HepG2 (cell line): ENCODE data around the gene TAS1R3. TPM values are rescaled to one million over a fixed set of nuclear protein-coding genes. Genes with fewer than 3 reads are reported as not detected.

Experiments
- AKAP8 ChIP-seq: sonication (generic); formaldehyde crosslinking; IDR thresholded peaks from 2 replicates; pipeline ENCODE4 v1.5.1; 2020; ENCODE audit warnings: mild to moderate bottlenecking, missing genetic modification reagents
- DPF2 ChIP-seq: sonication (generic); formaldehyde crosslinking; IDR thresholded peaks from 2 replicates; pipeline ENCODE4 v1.4.0; 2020; ENCODE audit warnings: mild to moderate bottlenecking, low read depth, missing genetic modification reagents, borderline replicate concordance
- ESRRA ChIP-seq: sonication (generic); formaldehyde crosslinking; IDR thresholded peaks from 2 replicates; pipeline ENCODE4 v1.5.1; 2020; ENCODE audit warnings: mild to moderate bottlenecking, low read depth, missing genetic modification reagents
- JUNB ChIP-seq: sonication (generic); formaldehyde crosslinking; IDR thresholded peaks from 2 replicates; pipeline ENCODE4 v1.8.0; 2022; ENCODE audit warnings: missing genetic modification reagents, mild to moderate bottlenecking, borderline replicate concordance
- KDM2A ChIP-seq: sonication (generic); formaldehyde crosslinking; IDR thresholded peaks from 2 replicates; pipeline ENCODE4 v1.4.0; 2020; ENCODE audit warnings: low read depth, missing genetic modification reagents, borderline replicate concordance
- MAZ ChIP-seq, 2 experiments: sonication (generic) in 1 of 2; formaldehyde crosslinking in 1 of 2; IDR thresholded peaks; 2 replicates each; pipeline versions ENCODE4 v1.5.0 to v1.6.1; 2012 to 2020; ENCODE audit warnings: low read depth in 2 of 2, mild to moderate bottlenecking in 2 of 2, borderline replicate concordance in 1 of 2, improper control_type of control experiment in 1 of 2, low read length in 1 of 2, missing genetic modification reagents in 1 of 2, moderate library complexity in 1 of 2
- MIXL1 ChIP-seq: IDR thresholded peaks from 2 replicates; pipeline ENCODE4 v1.6.1; 2016
- MTERF4 ChIP-seq: sonication (generic); formaldehyde crosslinking; IDR thresholded peaks from 2 replicates; pipeline ENCODE4 v1.8.0; 2023; ENCODE audit warnings: mild to moderate bottlenecking, missing genetic modification reagents
- NR2F1 ChIP-seq, 2 experiments: fragments of 450-650 bp in 1 of 2; formaldehyde crosslinking in 1 of 2; IDR thresholded peaks; 2 replicates each; pipeline versions ENCODE4 v1.5.0 to v1.6.1; 2016 to 2020; ENCODE audit warnings: mild to moderate bottlenecking in 1 of 2, missing compliant biosample characterization in 1 of 2, missing genetic modification reagents in 1 of 2, moderate library complexity in 1 of 2
- PHF21A ChIP-seq: sonication (generic); formaldehyde crosslinking; IDR thresholded peaks from 2 replicates; pipeline ENCODE4 v1.5.0; 2020; ENCODE audit warnings: mild to moderate bottlenecking, missing genetic modification reagents
- RFX3 ChIP-seq: IDR thresholded peaks from 2 replicates; pipeline ENCODE4 v1.6.1; 2016; ENCODE audit warnings: missing biosample characterization, missing genetic modification reagents
- THAP11 ChIP-seq: IDR thresholded peaks from 2 replicates; pipeline ENCODE4 v1.6.1; 2016; ENCODE audit warnings: missing biosample characterization, missing genetic modification reagents
- ZBTB4 ChIP-seq: sonication (generic); formaldehyde crosslinking; IDR thresholded peaks from 2 replicates; pipeline ENCODE4 v1.4.0; 2020; ENCODE audit warnings: missing genetic modification reagents, mild to moderate bottlenecking, borderline replicate concordance
- ZFP41 ChIP-seq: sonication (generic); formaldehyde crosslinking; IDR thresholded peaks from 2 replicates; pipeline ENCODE4 v1.4.0; 2020; ENCODE audit warnings: mild to moderate bottlenecking, missing genetic modification reagents, borderline replicate concordance
- ZFX ChIP-seq: sonication (generic); formaldehyde crosslinking; IDR thresholded peaks from 2 replicates; pipeline ENCODE4 v1.4.0; 2020; ENCODE audit warnings: mild to moderate bottlenecking, low read depth, missing genetic modification reagents, moderate library complexity
- ZNF232 ChIP-seq: sonication (generic); formaldehyde crosslinking; IDR thresholded peaks from 2 replicates; pipeline ENCODE4 v1.4.0; 2020; ENCODE audit warnings: missing genetic modification reagents, borderline replicate concordance
- ZNF549 ChIP-seq: sonication (generic); formaldehyde crosslinking; IDR thresholded peaks from 2 replicates; pipeline ENCODE4 v1.5.0; 2020; ENCODE audit warnings: missing genetic modification reagents
- ZNF639 ChIP-seq: conservative IDR thresholded peaks from 2 replicates; pipeline ENCODE4 v1.6.1; 2018; ENCODE audit warnings: missing genetic modification reagents
- ZNF709 ChIP-seq: sonication (generic); formaldehyde crosslinking; IDR thresholded peaks from 2 replicates; pipeline ENCODE4 v1.5.0; 2020; ENCODE audit warnings: mild to moderate bottlenecking, missing genetic modification reagents
- ZNF770 ChIP-seq: sonication (generic); formaldehyde crosslinking; IDR thresholded peaks from 2 replicates; pipeline ENCODE4 v1.5.0; 2020; ENCODE audit warnings: mild to moderate bottlenecking, missing genetic modification reagents
- ZNF780A ChIP-seq: sonication (generic); formaldehyde crosslinking; IDR thresholded peaks from 2 replicates; pipeline ENCODE4 v1.8.0; 2022; ENCODE audit warnings: mild to moderate bottlenecking, missing genetic modification reagents, moderate library complexity
- ZNF792 ChIP-seq: IDR thresholded peaks from 2 replicates; pipeline ENCODE4 v1.6.1; 2016
- polyA plus RNA-seq, 8 experiments: library from polyadenylated mRNA; depleted of rRNA in 3 of 8; stranded (reverse) in 7 of 8; unstranded in 1 of 8; fragments of >200 nt; fragmentation: Illumina TruSeq in 4 of 8; extraction: Trizol in 4 of 8; gene quantifications; 2 replicates each; pipeline versions ENCODE4 v1.2.1 to v1.2.3, GENCODE V29; 2011 to 2016; ENCODE audit warnings: low read depth in 4 of 8, missing spikeins in 1 of 8, mixed read lengths in 1 of 8; ENCODE audit not compliant: insufficient read depth in 1 of 8
- total RNA-seq, 5 experiments: library from RNA; depleted of rRNA; stranded (reverse); fragments of >200 nt; fragmentation: Illumina TruSeq; extraction: Trizol; gene quantifications; 2 replicates each; pipeline ENCODE4 v1.2.3, GENCODE V29; 2016; ENCODE audit warnings: low read depth in 1 of 5

TAS1R3 gene
- total and polyA plus RNA-seq, 2 of the 13 experiments (the other 11 are each of a cell fraction or from before 2014, with no cell fraction given): 0.13 to 0.15 TPM

- TF ChIP-seq ZFX (CRISPR knock-in tag) (peak; percentile 60; the same call in 1 of the 2 replicates), AKAP8 (CRISPR knock-in tag) (peak; percentile 14), ESRRA (no peak), ZNF709 (CRISPR knock-in tag) (no peak), ZNF770 (CRISPR knock-in tag) (peak; percentile 38), ZNF780A (CRISPR knock-in tag) (no peak), PHF21A (CRISPR knock-in tag) (peak; percentile 79), RFX3 (CRISPR knock-in tag) (no peak), MTERF4 (peak; percentile 22; the same call in 1 of the 2 replicates), ZBTB4 (no peak), MIXL1 (no peak), NR2F1 (CRISPR knock-in tag; IDR thresholded peaks at IDR 0.05) (no peak), ZNF232 (CRISPR knock-in tag) (peak; percentile 16; the same call in 1 of the 2 replicates), ZFP41 (CRISPR knock-in tag) (0 out of 2 replicates have a peak, but pooled peaks have one; percentile 4), ZNF549 (CRISPR knock-in tag) (no peak), THAP11 (CRISPR knock-in tag) (no peak), KDM2A (CRISPR knock-in tag) (no peak; the same call in 1 of the 2 replicates), ZNF792 (CRISPR knock-in tag) (no peak), DPF2 (CRISPR knock-in tag) (no peak; the same call in 1 of the 2 replicates), MAZ (IDR thresholded peaks at IDR 0.05; ENCODE audit: borderline replicate concordance, low read depth, low read length) (peak; percentile 39; the same call in 1 of the 2 replicates), MAZ (CRISPR knock-in tag; IDR thresholded peaks at IDR 0.05; ENCODE audit: low read depth) (peak; percentile 59; the same call in 1 of the 2 replicates), JUNB (CRISPR knock-in tag) (no peak), ZNF639 (CRISPR knock-in tag) (no peak)
Measured at GRCh38 chr1:1305300-1306069, 25.6 kb upstream of the TAS1R3 start (continued).
